ENCODE measurements around the gene ABCA6.

Gene ABCA6

GRCh38 chr17:69093995-69094394 is 47.7 kb downstream of the ABCA6 start:
- TF ChIP-seq FOXP2 (optimal IDR thresholded peaks at IDR 0.05; ENCODE audit: borderline replicate concordance, extremely low read depth, extremely low read length, insufficient read depth) (no peak), POLR2AphosphoS5 (IDR thresholded peaks at IDR 0.05; ENCODE audit: low read depth, low read length) (no peak), REST (IDR thresholded peaks at IDR 0.05; ENCODE audit: insufficient read depth in 1 of 2, low read depth in 2 of 2, low read length in 2 of 2) (no peak), SIN3A (IDR thresholded peaks at IDR 0.05; ENCODE audit: borderline replicate concordance, insufficient read depth, low read length) (no peak), TAF1 (IDR thresholded peaks at IDR 0.05; ENCODE audit: borderline replicate concordance, insufficient read depth, low read length) (no peak)

GRCh38 chr17:69093279-69093789 is 48.4 kb downstream of the ABCA6 start:
- TF ChIP-seq REST (IDR thresholded peaks at IDR 0.05; ENCODE audit: insufficient read depth in 1 of 2, low read depth in 2 of 2, low read length in 2 of 2): no peak
- no peak for TF ChIP-seq SIN3A (IDR thresholded peaks at IDR 0.05; ENCODE audit: borderline replicate concordance, insufficient read depth, low read length)
- no peak for TF ChIP-seq TAF1 (IDR thresholded peaks at IDR 0.05; ENCODE audit: borderline replicate concordance, insufficient read depth, low read length)

GRCh38 chr17:69090365-69090764 is 51.3 kb downstream of the ABCA6 start:
- TF ChIP-seq FOXP2 (optimal IDR thresholded peaks at IDR 0.05; ENCODE audit: borderline replicate concordance, extremely low read depth, extremely low read length, insufficient read depth) (no peak), SIN3A (IDR thresholded peaks at IDR 0.05; ENCODE audit: borderline replicate concordance, insufficient read depth, low read length) (no peak), POLR2AphosphoS5 (IDR thresholded peaks at IDR 0.05; ENCODE audit: low read depth, low read length) (no peak), REST (IDR thresholded peaks at IDR 0.05; ENCODE audit: insufficient read depth in 1 of 2, low read depth in 2 of 2, low read length in 2 of 2) (no peak)

- TF ChIP-seq POLR2AphosphoS5 (IDR thresholded peaks at IDR 0.05; ENCODE audit: low read depth, low read length): no peak
- no peak for TF ChIP-seq TAF1 (IDR thresholded peaks at IDR 0.05; ENCODE audit: borderline replicate concordance, insufficient read depth, low read length)
- no peak for TF ChIP-seq SIN3A (IDR thresholded peaks at IDR 0.05; ENCODE audit: borderline replicate concordance, insufficient read depth, low read length)
- TF ChIP-seq FOXP2 (optimal IDR thresholded peaks at IDR 0.05; ENCODE audit: borderline replicate concordance, extremely low read depth, extremely low read length, insufficient read depth): no peak
These were observed 53.0 kb downstream of the ABCA6 start for GRCh38 chr17:69088643-69089200.

GRCh38 chr17:69086641-69087040 is 55.1 kb downstream of the ABCA6 start:
- no peak for TF ChIP-seq REST (IDR thresholded peaks at IDR 0.05; ENCODE audit: insufficient read depth in 1 of 2, low read depth in 2 of 2, low read length in 2 of 2)
- no peak for TF ChIP-seq POLR2AphosphoS5 (IDR thresholded peaks at IDR 0.05; ENCODE audit: low read depth, low read length)
- no peak for TF ChIP-seq TAF1 (IDR thresholded peaks at IDR 0.05; ENCODE audit: borderline replicate concordance, insufficient read depth, low read length)
- no peak for TF ChIP-seq FOXP2 (optimal IDR thresholded peaks at IDR 0.05; ENCODE audit: borderline replicate concordance, extremely low read depth, extremely low read length, insufficient read depth)
- no peak for TF ChIP-seq SIN3A (IDR thresholded peaks at IDR 0.05; ENCODE audit: borderline replicate concordance, insufficient read depth, low read length)

Data from PFSK-1 (cell line).